Ectodermal cell (in vitro differentiated cells): ENCODE measurements around the gene PDCD7.
"Not testable (repeated sequence)": the region's sequence is repeated elsewhere in the genome, so short reads cannot be mapped to it uniquely, and the experiment has no call there.

Experiments used
- H3K27ac ChIP-seq: 2 replicates; pipeline ENCODE4 v1.7.0; 2013; ENCODE audit warnings: mild to moderate bottlenecking, low read depth, low read length; ENCODE audit not compliant: insufficient read depth, poor library complexity, severe bottlenecking
- H3K27me3 ChIP-seq: 2 replicates; pipeline ENCODE4 v1.7.0; 2013; ENCODE audit warnings: mild to moderate bottlenecking, low read length; ENCODE audit not compliant: insufficient read depth, control insufficient read depth, poor library complexity, severe bottlenecking
- H3K36me3 ChIP-seq: one replicate; pipeline ENCODE4 v1.7.0; 2013; ENCODE audit warnings: low read length; ENCODE audit not compliant: control insufficient read depth, insufficient read depth
- H3K4me1 ChIP-seq: one replicate; pipeline ENCODE4 v1.7.0; 2013; ENCODE audit warnings: low read length; ENCODE audit not compliant: control insufficient read depth, insufficient read depth
- H3K4me3 ChIP-seq: 2 replicates; pipeline ENCODE4 v1.7.0; 2013; ENCODE audit warnings: low read depth, low read length, control low read depth; ENCODE audit not compliant: insufficient read depth
- H3K9me3 ChIP-seq: 2 replicates; pipeline ENCODE4 v1.7.0; 2013; ENCODE audit warnings: mild to moderate bottlenecking, low read length, moderate library complexity; ENCODE audit not compliant: control insufficient read depth
- WGBS, 2 experiments: methylation state at CpG; one replicate each; pipeline ENCODE4 v1.1.7; 2013; ENCODE audit warnings: missing lambda C conversion rate in 2 of 2; 5-methylcytosine and 5-hydroxymethylcytosine counted together

The PDCD7 gene

DNA sequence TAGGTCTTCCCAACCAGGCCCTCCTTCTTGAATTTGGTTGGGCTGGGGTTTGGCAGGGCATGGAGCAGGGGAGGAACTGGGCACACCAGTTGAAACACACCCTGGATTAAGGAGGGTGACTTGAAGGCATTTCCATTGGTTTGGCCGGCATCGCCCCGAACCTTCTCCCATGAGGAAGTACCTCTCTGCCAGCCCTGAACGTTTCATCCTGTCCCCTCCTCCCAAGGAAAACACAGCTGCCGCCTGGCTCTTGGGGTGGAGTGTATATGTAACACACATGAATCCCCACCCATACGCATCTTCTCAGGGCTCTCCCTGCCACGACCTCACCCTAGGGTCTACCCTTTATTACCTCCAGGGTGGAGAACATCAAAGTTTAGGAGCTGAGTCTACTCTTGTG, 33.2 kb downstream of the PDCD7 start:
- Histone ChIP-seq H3K4me1 (no peaks in the 10 kb centered on the region), H3K27me3 (peaks cover 19% of the 10 kb centered on the region), H3K27ac (no peak overlapping the region), H3K9me3 (no peaks in the 10 kb centered on the region), H3K36me3 (no peaks in the 10 kb centered on the region), H3K4me3 (no peak overlapping the region)
- 95 to 99% methylated on average over 6 to 7 of the region's 7 CpGs for WGBS, 2 experiments

- H3K4me1 ChIP-seq, H3K9me3 ChIP-seq, H3K36me3 ChIP-seq, H3K4me3 ChIP-seq, H3K27ac ChIP-seq: not testable (repeated sequence)
- peaks cover 19% of the 10 kb centered on the region for H3K27me3 ChIP-seq
- WGBS, 2 experiments = 93 to 95% methylated on average over 10 of the region's 10 CpGs
These were observed 33.8 kb downstream of the PDCD7 start for GRCh38 chr15:65099801-65100200.

GRCh38 chr15:65099336-65099735, 34.3 kb downstream of the PDCD7 start:
- Histone ChIP-seq H3K36me3 (no peaks in the 10 kb centered on the region), H3K4me1 (no peaks in the 10 kb centered on the region), H3K27me3 (peaks cover 19% of the 10 kb centered on the region), H3K4me3 (no peak overlapping the region), H3K27ac (no peak overlapping the region), H3K9me3 (no peaks in the 10 kb centered on the region)
- 94 to 96% methylated on average over 5 of the region's 5 CpGs for WGBS, 2 experiments

- Histone ChIP-seq H3K9me3 (no peaks in the 10 kb centered on the region), H3K36me3 (no peaks in the 10 kb centered on the region), H3K27me3 (peaks cover 11% of the 10 kb centered on the region), H3K27ac (no peak overlapping the region), H3K4me1 (no peaks in the 10 kb centered on the region), H3K4me3 (no peak overlapping the region)
- WGBS, 2 experiments = 94 to 95% methylated on average over 7 of the region's 7 CpGs
These were observed 35.9 kb downstream of the PDCD7 start for GRCh38 chr15:65097651-65098263.

DNA sequence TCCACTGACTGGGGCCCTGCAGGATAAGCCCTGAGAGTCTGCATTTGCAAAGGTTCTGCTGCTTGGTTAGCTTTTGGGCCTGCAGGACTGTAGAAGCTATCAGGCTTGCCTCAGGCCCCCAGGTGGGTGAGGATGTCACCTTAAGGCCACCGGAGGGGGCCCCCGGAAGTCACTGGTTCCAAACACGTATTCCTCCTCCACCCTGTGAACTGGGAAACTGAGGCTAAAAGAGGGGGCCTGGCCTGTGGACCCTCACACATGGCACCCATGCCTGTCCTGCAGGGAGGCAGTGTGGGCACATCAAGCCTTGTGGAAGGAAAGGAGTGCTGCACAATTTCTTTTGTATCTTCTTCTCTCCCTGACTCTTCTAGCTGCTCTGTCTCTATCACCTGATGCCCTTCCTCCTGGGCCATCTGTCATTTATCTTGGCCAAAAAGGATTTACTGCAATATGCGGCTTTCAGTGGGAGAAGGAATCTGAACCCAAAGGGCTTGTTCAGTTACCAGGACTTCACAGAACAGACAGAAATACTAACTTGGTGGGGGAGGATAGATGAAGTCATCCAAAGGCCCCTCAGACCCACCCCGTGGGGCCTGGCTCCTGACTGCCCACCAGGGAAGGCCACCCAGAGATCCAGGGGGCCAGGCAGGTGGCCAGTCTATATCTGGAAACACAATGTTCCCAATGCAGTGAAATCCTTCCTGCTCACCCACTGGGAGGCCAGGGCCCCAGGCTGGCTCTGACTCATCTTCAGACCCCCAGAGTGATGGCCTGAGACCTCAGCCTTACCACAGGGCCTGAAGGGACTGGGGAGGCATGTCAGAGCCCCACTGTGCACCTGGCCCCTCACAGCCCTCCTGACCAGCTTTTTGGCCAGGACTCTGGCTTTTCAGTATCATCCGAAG, 36.9 kb downstream of the PDCD7 start:
- 92 to 94% methylated on average over 6 of the region's 6 CpGs for WGBS, 2 experiments
- no peaks in the 10 kb centered on the region for H3K36me3 ChIP-seq
- no peak overlapping the region for H3K27ac ChIP-seq

DNA sequence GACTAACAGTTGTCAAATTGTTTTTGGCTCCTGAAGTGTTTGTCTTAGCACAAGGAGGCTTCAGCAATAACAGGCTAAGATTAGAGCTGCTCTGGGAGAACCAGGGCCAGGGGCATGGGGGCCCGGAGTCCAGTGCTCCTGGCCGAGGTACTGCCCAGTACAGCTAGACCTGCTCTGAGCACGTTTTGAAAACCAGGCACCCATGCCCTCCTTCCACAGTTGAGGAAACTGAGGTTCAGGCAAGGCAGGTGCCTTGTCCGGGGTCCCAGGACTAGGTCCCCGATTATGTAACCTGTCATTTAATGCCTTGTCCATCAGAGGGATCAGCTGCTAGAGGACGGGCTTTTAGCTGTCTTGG, 37.9 kb downstream of the PDCD7 start:
- H3K4me1 ChIP-seq = no peaks in the 10 kb centered on the region
- H3K27me3 ChIP-seq = no peaks in the 10 kb centered on the region
- H3K4me3 ChIP-seq = no peak overlapping the region
- H3K9me3 ChIP-seq = no peaks in the 10 kb centered on the region
- 91 to 93% methylated on average over 6 of the region's 6 CpGs for WGBS, 2 experiments
- no peaks in the 10 kb centered on the region for H3K36me3 ChIP-seq
- no peak overlapping the region for H3K27ac ChIP-seq

More for the DNA sequence above, 36.9 kb downstream of the PDCD7 start:
- Histone ChIP-seq H3K4me1 (no peaks in the 10 kb centered on the region), H3K27me3 (peaks cover under 1% of the 10 kb centered on the region), H3K4me3 (no peak overlapping the region), H3K9me3 (no peaks in the 10 kb centered on the region)

- no peaks in the 10 kb centered on the region for H3K36me3 ChIP-seq
These were observed 38.4 kb downstream of the PDCD7 start for GRCh38 chr15:65095011-65095746.

GRCh38 chr15:65094294-65094995, 39.2 kb downstream of the PDCD7 start:
- Histone ChIP-seq H3K9me3 (no peaks in the 10 kb centered on the region), H3K4me3 (no peak overlapping the region), H3K4me1 (peaks cover 2% of the 10 kb centered on the region), H3K27me3 (no peaks in the 10 kb centered on the region), H3K36me3 (no peaks in the 10 kb centered on the region), H3K27ac (no peak overlapping the region)
- WGBS, 2 experiments = 94 to 95% methylated on average over 14 of the region's 14 CpGs

More at GRCh38 chr15:65095011-65095746, 38.4 kb downstream of the PDCD7 start:
- no peaks in the 10 kb centered on the region for H3K27me3 ChIP-seq
- H3K9me3 ChIP-seq = no peaks in the 10 kb centered on the region
- no peak overlapping the region for H3K27ac ChIP-seq
- H3K4me3 ChIP-seq = no peak overlapping the region
- H3K4me1 ChIP-seq = no peaks in the 10 kb centered on the region
- WGBS, 2 experiments = 84 to 86% methylated on average over 5 of the region's 5 CpGs

DNA sequence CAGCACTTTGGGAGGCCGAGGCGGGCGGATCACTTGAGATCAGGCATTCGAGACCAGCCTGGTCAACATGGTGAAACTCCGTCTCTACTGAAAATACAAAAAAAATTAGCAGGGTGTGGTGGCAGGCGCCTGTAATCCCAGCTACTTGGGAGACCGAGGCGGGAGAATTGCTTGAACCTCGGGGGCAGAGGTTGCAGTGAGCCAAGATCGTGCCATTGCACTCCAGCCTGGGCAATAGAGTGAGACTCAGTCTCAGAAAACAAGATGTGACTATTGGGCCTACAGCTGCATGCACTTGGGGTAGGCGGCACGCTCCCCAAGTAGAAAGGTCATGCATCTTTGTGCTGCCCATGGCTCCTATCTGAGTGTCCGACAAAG, 39.8 kb downstream of the PDCD7 start:
- not testable (repeated sequence) for H3K36me3 ChIP-seq, H3K27me3 ChIP-seq, H3K9me3 ChIP-seq, H3K27ac ChIP-seq, H3K4me1 ChIP-seq, H3K4me3 ChIP-seq
- WGBS, 2 experiments = 89 to 91% methylated on average over 13 of the region's 13 CpGs
